Left renal pelvis (tissue), 4 donors: Measurements from ENCODE around the gene MBNL2. TPM values are rescaled to one million over a fixed set of nuclear protein-coding genes. Genes with fewer than 3 reads are reported as not detected.

Source experiments
- DNase-seq, 4 donors: peaks; one replicate each; pipeline ENCODE4 v3.0.0-alpha.2; 2013; ENCODE audit warnings: low read depth in 4 of 4, low spot score in 3 of 4
- polyA plus RNA-seq, 4 donors: library from polyadenylated mRNA; unstranded; fragments of 120-200 nt; gene quantifications; one replicate each; pipeline ENCODE4 v1.2.1, GENCODE V29; 2013; ENCODE audit not compliant: insufficient read length in 4 of 4

Gene MBNL2
- polyA plus RNA-seq, 4 donors = 59.9 to 78.3 (median 63.9) TPM

- peak; percentile 99 to 100 (median 100) for DNase-seq
These were observed 211.0 kb downstream of the MBNL2 start for GRCh38 chr13:97432917-97433726.

- peak; percentile 76 to 86 (median 80) for DNase-seq
These were observed 211.7 kb downstream of the MBNL2 start, which contains the start of gene RAP2A for GRCh38 chr13:97433727-97434396. Gene RAP2A, plus strand, starts transcription at chr13:97434169. Its CDS starts 302 bp downstream, at chr13:97434471.

DNA sequence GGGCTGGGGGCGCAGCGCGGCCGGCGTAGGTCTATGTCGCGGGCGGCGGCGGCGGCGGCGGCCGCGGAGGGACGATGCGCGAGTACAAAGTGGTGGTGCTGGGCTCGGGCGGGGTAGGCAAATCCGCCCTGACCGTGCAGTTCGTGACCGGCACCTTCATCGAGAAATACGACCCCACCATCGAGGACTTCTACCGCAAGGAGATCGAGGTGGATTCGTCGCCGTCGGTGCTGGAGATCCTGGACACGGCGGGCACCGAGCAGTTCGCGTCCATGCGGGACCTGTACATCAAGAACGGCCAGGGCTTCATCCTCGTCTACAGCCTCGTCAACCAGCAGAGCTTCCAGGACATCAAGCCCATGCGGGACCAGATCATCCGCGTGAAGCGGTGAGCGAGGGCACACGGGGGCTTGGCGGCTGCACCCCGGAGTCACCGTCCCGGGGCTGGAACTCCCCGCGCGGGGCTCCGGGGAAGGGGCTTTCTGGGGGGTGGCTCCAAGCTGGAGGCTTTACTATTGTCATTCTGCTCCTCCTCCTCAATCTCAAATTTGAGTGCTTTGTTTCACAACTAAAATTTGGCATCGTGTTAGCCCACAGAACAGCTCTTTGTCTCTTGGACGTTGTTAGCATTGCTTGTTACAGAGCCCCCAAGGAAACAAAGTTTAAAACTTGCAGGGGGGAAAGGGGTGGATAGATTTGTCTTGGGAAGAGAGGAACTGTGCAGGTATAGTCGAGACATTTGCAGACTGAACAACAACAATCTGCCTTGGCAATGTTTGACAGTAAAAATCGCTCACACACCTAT is 212.5 kb downstream of the MBNL2 start:
- no peak for DNase-seq

DNA sequence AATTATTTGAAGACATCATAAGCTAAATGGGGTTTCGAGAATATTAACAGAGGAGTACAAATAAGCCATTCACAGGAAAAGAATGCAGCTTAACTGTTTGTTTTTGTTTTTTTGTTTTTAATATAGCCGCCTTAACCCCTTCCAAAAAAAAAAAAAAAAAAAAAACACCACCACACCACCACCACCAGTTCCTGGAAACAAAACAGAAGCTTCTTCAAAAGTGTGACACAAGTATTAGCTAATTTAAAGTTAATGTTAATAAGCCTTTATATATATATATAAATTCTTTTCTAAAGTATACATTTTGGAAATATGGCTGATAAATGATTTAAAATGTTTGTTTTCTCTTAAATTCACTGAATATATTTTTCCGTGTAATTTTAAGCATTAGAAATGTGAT is 213.2 kb downstream of the MBNL2 start:
- no peak for DNase-seq

DNA sequence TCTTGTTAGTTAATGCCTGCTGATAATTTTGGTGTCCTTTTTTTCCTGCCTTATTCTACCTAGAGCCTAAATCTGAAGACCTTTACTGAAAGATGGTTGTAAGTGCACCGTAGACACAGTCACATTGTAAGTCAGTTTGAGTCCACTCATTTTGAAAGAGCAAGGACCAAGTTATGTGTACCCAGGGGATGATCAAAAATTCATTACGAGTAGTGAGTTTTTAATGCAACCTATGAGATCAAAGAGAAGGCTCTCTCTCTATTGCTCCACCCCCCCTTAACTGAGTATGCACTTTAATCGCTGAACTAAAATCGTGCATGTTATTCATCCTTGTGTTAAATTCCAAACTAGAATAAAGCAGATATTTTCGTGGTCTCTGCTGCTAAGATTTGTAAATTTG is 213.7 kb downstream of the MBNL2 start:
- DNase-seq = no peak

DNA sequence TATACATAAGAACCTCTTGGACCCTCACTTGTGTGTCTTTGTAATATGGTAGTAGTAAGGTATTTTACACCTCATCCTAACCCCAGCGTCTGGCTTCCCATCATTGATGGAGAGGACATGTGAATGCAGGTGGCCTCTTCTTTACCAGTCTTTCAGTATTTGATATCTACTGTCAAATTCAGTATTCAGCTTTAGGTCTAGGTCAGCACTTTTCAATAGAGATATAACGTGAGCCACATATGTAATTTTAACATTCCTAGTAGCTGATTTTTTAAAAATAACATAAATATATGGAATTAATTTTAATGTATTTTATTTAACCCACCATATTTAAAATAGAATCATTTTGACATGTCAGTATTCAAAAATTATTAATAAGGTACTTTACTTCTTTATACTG is 214.7 kb downstream of the MBNL2 start:
- DNase-seq = no peak

DNA sequence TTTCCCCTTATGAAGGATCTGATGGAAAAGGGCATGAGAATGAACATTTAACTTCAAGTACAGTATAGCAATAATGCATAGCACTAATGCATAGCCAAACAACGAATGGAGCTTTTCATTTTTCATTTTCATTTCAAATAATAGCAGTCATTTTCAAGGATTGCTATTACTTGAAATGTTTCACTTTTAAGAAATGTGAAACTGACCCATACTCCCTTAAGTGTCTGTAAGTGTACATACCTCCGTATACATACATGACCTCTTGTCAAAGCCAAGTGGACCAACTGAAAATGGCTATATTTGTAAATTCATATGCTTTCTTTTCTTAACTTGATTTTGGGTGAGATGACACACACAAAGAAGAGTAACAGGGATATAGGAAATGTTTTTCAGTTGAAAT is 215.6 kb downstream of the MBNL2 start:
- DNase-seq = no peak

DNA sequence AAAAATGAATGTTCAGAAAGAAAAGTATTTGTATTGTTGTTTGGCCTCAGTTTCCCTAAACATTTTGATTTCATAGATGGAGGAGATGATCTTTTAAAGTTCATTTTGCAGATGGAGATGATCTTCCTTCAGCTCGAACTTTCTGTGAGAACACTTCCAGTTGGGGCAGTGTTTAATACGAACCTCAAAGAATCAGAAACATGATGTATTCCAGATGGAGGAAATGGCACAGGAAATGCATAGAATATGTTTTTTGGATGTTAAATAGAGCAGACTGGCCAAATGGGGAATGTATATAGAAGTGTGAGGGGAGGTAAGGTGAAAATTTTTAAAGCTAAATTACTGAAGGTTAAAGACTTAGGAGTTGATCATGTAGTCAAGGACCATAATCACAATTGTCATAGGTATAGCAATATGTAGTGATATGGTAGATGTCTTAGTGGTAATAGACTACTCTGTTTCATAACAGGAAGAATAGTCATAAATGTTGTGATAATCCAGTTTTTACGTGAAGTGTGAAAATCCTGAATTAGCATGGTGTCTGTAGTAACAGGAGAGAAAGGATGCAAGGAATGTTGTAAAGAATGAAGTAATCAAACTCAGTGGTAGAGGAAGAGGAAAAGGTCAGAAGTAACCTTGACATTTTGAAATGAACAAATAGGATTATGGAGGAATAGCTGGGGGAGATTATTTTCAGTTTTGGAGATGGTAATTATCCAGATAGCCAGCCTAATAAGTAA is 216.9 kb downstream of the MBNL2 start:
- no peak for DNase-seq

DNA sequence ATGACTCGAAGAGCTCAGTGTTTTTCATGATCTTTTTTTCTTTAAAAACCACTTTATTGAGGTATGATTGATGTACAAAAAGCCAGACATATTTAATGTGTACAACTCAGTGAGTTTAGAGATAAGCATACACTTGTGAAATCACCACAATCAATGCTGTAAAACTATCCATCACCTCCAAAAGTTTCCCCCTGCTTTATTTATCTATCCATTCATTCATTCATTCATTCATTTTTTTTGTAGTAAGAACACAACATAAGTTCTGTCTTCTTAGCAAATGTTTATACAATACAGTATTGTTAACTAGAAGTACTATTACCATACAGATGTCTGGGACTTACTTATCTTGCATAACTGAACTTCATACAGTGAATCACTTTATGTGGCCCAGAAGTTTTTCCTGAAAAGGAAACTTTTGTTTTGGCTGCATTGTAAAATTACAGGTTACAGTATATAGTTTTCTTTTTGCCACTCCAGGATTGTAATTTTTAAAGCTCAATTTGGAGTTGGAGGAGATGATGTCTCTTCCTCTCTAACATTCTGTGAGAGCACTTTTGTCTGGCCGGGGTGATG is 218.6 kb downstream of the MBNL2 start:
- no peak for DNase-seq

DNA sequence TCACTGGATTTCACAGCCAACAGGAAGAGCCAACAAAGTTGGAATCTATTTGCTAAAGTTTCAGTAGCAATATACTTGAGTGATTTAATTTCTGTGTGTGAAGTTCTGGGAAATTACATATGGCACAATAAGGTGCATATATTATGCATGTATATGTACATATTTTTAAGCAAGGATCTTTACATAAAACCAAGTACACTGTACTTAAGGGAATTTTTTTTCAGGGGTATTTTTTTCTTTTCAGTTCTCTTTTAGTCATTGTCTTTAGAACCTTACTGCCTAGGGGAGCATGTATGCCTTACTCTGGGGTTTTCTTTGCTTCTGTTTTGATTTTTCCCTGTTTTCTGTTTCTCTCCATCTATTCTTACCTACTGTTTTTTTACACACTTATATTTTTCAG is 219.2 kb downstream of the MBNL2 start:
- no peak for DNase-seq

Other genes with a start within 250 kb of the MBNL2 start
- 1 to 10 TPM in 3 of 4 donors, under 1 TPM in 1; 0.94 to 6.4 (median 4.0) TPM for gene OXGR1, start 227.9 kb upstream of the MBNL2 start, polyA plus RNA-seq
- gene RAP2A, start 211.8 kb downstream of the MBNL2 start, polyA plus RNA-seq = 10 to 100 TPM; 38.5 to 48.1 (median 42.5) TPM